Endothelial cell of umbilical vein (primary cell): ENCODE measurements around the gene AP1S2.

Experiments used
- EZH2 ChIP-seq: IDR thresholded peaks from 2 replicates; pipeline ENCODE4 v1.6.1; 2012; ENCODE audit warnings: borderline replicate concordance, low read depth, mild to moderate bottlenecking, moderate library complexity, low read length, inconsistent platforms; ENCODE audit not compliant: severe bottlenecking
- FOS ChIP-seq: IDR thresholded peaks from 2 replicates; pipeline ENCODE4 v1.6.1; 2011; ENCODE audit warnings: mild to moderate bottlenecking, low read length, moderate library complexity, borderline replicate concordance; ENCODE audit not compliant: insufficient read depth
- GATA2 ChIP-seq: IDR thresholded peaks from 2 replicates; pipeline ENCODE4 v1.7.0; 2011; ENCODE audit warnings: low read depth, mild to moderate bottlenecking, moderate library complexity, mixed read lengths, low read length; ENCODE audit not compliant: insufficient read length, insufficient read depth
- JUN ChIP-seq: IDR thresholded peaks from 2 replicates; pipeline ENCODE4 v1.6.1; 2011; ENCODE audit warnings: borderline replicate concordance, low read depth; ENCODE audit not compliant: insufficient read length, insufficient read depth
- MYC ChIP-seq: IDR thresholded peaks from one replicate; pipeline ENCODE4 v1.6.1; 2011; ENCODE audit warnings: mild to moderate bottlenecking, low read depth, low read length
- POLR2A ChIP-seq: IDR thresholded peaks from 2 replicates; pipeline ENCODE4 v1.6.1; 2012; ENCODE audit warnings: low read depth, mild to moderate bottlenecking, control low read depth, low read length
- POLR2AphosphoS5 ChIP-seq: IDR thresholded peaks from 2 replicates; pipeline ENCODE4 v1.6.1; 2012; ENCODE audit warnings: low read depth, mild to moderate bottlenecking, control low read depth, low read length, moderate library complexity; ENCODE audit not compliant: insufficient read depth
- TF ChIP-seq, protein P1 (sequence below), 2 donors: IDR thresholded peaks; 1 replicate in 1 of 2; 2 replicates in 1 of 2; pipeline ENCODE4 v1.5.1; 2011; ENCODE audit warnings: low read length in 2 of 2, mild to moderate bottlenecking in 2 of 2, moderate library complexity in 2 of 2, control low read depth in 1 of 2, inconsistent platforms in 1 of 2, low read depth in 1 of 2; ENCODE audit not compliant: insufficient read depth in 1 of 2; ENCODE audit errors: extremely low read depth in 1 of 2
- TF ChIP-seq, protein P2 (sequence below): IDR thresholded peaks from 2 replicates; pipeline ENCODE4 v1.6.1; 2011; ENCODE audit not compliant: insufficient read depth, insufficient read length

DNA sequence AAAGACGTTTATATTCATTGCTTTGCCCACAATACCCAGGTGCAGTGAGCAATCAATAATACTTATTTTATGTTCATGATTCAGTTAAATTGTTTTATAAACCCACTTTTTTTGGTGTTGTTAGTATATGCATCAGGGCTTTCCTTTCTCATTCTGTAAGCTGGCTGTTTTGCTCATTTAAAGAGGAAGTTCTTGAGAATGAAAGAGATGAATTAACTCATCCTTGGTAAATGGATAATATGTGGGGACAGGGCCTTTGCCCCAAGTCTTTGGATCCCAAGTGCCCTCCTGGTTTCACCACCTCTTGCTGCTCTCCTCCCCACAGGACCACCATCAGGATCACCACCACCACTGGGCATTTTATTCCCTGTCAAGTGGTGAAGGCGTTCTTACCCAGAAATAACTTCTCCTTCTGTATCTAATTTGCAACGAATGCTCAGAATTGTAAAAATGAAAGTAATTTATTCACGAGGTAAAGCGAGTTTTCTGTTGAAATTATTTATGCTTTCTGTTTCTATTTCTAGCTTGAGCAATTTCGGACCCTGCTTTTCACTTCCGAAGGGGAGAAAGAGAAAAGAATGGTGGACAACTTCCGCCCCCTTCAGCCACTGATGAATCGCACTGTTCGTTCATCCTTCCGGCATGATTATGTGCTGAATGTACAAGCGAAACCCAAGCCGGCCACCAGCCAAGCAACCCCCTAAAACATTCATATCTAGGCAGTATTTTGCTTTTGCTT is 72.5 kb downstream of the AP1S2 start:
- TF ChIP-seq POLR2AphosphoS5 (no peak), EZH2 (no peak), JUN (no peak), GATA2 (no peak), POLR2A (no peak), MYC (no peak), FOS (no peak)
- TF ChIP-seq, protein P1, sequence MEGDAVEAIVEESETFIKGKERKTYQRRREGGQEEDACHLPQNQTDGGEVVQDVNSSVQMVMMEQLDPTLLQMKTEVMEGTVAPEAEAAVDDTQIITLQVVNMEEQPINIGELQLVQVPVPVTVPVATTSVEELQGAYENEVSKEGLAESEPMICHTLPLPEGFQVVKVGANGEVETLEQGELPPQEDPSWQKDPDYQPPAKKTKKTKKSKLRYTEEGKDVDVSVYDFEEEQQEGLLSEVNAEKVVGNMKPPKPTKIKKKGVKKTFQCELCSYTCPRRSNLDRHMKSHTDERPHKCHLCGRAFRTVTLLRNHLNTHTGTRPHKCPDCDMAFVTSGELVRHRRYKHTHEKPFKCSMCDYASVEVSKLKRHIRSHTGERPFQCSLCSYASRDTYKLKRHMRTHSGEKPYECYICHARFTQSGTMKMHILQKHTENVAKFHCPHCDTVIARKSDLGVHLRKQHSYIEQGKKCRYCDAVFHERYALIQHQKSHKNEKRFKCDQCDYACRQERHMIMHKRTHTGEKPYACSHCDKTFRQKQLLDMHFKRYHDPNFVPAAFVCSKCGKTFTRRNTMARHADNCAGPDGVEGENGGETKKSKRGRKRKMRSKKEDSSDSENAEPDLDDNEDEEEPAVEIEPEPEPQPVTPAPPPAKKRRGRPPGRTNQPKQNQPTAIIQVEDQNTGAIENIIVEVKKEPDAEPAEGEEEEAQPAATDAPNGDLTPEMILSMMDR (IDR thresholded peaks at IDR 0.05; ENCODE audit: extremely low read depth in 1 of 2, insufficient read depth in 1 of 2, low read depth in 1 of 2, low read length in 2 of 2): no peak
- TF ChIP-seq, protein P2, sequence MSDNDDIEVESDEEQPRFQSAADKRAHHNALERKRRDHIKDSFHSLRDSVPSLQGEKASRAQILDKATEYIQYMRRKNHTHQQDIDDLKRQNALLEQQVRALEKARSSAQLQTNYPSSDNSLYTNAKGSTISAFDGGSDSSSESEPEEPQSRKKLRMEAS: no peak
